Loucy (cell line): ENCODE data around the gene USP1.

Experiments used
- EZH2phosphoT487 ChIP-seq: fragments of 200-600 bp; IDR thresholded peaks from 2 replicates; pipeline ENCODE4 v1.6.1; 2018; ENCODE audit warnings: antibody characterized with exemption, mild to moderate bottlenecking, moderate library complexity, borderline replicate concordance
- TF ChIP-seq, protein P1 (sequence below): fragments of 200-600 bp; sonication (generic); conservative IDR thresholded peaks from 2 replicates; pipeline ENCODE4 v1.5.1; 2014; ENCODE audit warnings: mild to moderate bottlenecking, antibody characterized with exemption, low read length

DNA sequence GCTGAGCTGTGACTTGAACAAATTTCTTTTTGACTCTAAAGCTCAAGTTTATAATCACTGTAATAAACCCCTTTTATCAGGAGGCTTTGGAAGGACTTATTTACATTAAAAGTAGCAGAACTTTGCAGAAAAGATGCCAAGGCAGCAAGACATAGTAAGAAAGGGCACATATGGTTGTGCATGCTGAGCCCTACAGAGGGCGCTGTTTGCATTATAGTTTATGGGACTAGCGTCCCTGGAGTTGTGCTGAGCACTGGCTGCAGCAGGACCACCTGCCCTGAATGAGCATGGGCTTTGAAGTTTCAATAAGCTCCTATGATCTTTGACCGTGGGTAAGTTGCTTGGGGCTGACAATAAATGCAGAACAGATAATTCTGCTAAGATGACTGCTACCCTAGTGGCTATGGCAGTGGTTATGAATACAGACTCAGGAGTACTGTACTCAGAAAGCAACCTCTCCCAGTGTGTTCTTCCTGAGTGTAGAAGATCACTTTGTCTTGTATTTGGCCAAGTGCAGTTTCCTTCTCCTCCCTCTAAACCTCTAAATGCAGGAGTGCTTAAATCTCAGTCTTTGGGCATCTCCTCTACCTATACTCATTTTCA lies 45.4 kb upstream of the USP1 start:
- TF ChIP-seq, protein P1, sequence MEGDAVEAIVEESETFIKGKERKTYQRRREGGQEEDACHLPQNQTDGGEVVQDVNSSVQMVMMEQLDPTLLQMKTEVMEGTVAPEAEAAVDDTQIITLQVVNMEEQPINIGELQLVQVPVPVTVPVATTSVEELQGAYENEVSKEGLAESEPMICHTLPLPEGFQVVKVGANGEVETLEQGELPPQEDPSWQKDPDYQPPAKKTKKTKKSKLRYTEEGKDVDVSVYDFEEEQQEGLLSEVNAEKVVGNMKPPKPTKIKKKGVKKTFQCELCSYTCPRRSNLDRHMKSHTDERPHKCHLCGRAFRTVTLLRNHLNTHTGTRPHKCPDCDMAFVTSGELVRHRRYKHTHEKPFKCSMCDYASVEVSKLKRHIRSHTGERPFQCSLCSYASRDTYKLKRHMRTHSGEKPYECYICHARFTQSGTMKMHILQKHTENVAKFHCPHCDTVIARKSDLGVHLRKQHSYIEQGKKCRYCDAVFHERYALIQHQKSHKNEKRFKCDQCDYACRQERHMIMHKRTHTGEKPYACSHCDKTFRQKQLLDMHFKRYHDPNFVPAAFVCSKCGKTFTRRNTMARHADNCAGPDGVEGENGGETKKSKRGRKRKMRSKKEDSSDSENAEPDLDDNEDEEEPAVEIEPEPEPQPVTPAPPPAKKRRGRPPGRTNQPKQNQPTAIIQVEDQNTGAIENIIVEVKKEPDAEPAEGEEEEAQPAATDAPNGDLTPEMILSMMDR: peak; percentile 94
- TF ChIP-seq EZH2phosphoT487: no peak
